ENCODE measurements around the gene ZNF202. TPM values are rescaled to one million over a fixed set of nuclear protein-coding genes. Genes with fewer than 3 reads are reported as not detected.

ZNF202 gene
- total and polyA plus RNA-seq, 2 of the 13 experiments (the other 11 are each of a cell fraction or from before 2014, with no cell fraction given) = 7.7 to 7.9 TPM

DNA sequence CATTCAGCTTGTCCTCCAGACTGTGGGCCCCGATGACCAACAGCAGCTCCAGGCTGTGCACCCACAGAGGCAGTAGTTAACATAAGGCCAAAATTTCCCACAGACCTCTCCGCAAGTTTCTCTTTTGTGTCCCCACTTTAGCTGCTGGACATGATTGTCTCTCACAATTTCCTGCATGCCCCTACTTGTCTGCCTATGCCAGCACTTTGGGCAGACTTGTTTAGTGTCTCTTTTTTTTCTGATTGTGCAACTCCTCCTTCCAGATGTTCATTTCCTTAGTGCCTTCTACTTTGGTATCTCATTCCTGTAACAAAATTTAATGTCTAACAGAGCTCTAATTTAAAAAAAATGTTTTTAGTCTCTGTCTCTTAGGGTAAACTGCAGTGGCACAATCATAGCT is 63.2 kb downstream of the ZNF202 start:
- WGBS (ENCODE audit: low lambda C conversion rate) = 100% methylated on average over 1 of the region's 2 CpGs

More for the DNA sequence above, 63.2 kb downstream of the ZNF202 start:
- POLR2A ChIA-PET = no interaction called here
- BruUV-seq (replicated peaks) = no TSS peak
- ATAC-seq (no peak), DNase-seq (ENCODE audit: low spot score) (no peak), FAIRE-seq (no peak)
- CTCF ChIA-PET (ENCODE audit: low intra/inter-chr PET ratio, low total read pairs) = no interaction called here
- in situ Hi-C loops (cut with HindIII; ENCODE audit: extremely low pct_ligation_motif_present, low pct_unique_long_range_greater_than_20kb) (no loop called here), intact Hi-C loops (cut with micrococcal nuclease; ENCODE audit: unreplicated experiment) (no loop called here)
- H3K4me3 ChIP-seq (replicated peaks in 1 of 3; ENCODE audit: insufficient read depth in 1 of 3, low read depth in 2 of 3, low read length in 3 of 3) = no peak overlapping the region
- no peak for TF ChIP-seq MAFG (CRISPR knock-in tag; IDR thresholded peaks at IDR 0.05)
- no peak for TF ChIP-seq RBM39 (IDR thresholded peaks at IDR 0.05; ENCODE audit: low read depth, low read length, poor library complexity, severe bottlenecking)
- TF ChIP-seq, protein P1, sequence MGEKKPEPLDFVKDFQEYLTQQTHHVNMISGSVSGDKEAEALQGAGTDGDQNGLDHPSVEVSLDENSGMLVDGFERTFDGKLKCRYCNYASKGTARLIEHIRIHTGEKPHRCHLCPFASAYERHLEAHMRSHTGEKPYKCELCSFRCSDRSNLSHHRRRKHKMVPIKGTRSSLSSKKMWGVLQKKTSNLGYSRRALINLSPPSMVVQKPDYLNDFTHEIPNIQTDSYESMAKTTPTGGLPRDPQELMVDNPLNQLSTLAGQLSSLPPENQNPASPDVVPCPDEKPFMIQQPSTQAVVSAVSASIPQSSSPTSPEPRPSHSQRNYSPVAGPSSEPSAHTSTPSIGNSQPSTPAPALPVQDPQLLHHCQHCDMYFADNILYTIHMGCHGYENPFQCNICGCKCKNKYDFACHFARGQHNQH (CRISPR knock-in tag; IDR thresholded peaks at IDR 0.05) = no peak
- no peak for TF ChIP-seq GMEB1 (CRISPR knock-in tag; IDR thresholded peaks at IDR 0.05; ENCODE audit: borderline replicate concordance)
- TF ChIP-seq, protein P2, sequence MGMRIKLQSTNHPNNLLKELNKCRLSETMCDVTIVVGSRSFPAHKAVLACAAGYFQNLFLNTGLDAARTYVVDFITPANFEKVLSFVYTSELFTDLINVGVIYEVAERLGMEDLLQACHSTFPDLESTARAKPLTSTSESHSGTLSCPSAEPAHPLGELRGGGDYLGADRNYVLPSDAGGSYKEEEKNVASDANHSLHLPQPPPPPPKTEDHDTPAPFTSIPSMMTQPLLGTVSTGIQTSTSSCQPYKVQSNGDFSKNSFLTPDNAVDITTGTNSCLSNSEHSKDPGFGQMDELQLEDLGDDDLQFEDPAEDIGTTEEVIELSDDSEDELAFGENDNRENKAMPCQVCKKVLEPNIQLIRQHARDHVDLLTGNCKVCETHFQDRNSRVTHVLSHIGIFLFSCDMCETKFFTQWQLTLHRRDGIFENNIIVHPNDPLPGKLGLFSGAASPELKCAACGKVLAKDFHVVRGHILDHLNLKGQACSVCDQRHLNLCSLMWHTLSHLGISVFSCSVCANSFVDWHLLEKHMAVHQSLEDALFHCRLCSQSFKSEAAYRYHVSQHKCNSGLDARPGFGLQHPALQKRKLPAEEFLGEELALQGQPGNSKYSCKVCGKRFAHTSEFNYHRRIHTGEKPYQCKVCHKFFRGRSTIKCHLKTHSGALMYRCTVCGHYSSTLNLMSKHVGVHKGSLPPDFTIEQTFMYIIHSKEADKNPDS (CRISPR knock-in tag; IDR thresholded peaks at IDR 0.05) = no peak
- no peak for TF ChIP-seq KLF12 (CRISPR knock-in tag; IDR thresholded peaks at IDR 0.05; ENCODE audit: borderline replicate concordance)
- TF ChIP-seq FIP1L1 (IDR thresholded peaks at IDR 0.05; ENCODE audit: borderline replicate concordance, insufficient read depth, low read depth, low read length) = no peak
- TF ChIP-seq ZNF430 (CRISPR knock-in tag; IDR thresholded peaks at IDR 0.05) = no peak
- no peak for TF ChIP-seq ZNF550 (CRISPR knock-in tag; IDR thresholded peaks at IDR 0.05; ENCODE audit: borderline replicate concordance)
- TF ChIP-seq ETV5 (CRISPR knock-in tag; IDR thresholded peaks at IDR 0.05; ENCODE audit: borderline replicate concordance) = no peak
- no peak for TF ChIP-seq ATF7 (IDR thresholded peaks at IDR 0.05)
- no peak for TF ChIP-seq ATF7 (CRISPR knock-in tag; IDR thresholded peaks at IDR 0.05)
- TF ChIP-seq, protein P3, sequence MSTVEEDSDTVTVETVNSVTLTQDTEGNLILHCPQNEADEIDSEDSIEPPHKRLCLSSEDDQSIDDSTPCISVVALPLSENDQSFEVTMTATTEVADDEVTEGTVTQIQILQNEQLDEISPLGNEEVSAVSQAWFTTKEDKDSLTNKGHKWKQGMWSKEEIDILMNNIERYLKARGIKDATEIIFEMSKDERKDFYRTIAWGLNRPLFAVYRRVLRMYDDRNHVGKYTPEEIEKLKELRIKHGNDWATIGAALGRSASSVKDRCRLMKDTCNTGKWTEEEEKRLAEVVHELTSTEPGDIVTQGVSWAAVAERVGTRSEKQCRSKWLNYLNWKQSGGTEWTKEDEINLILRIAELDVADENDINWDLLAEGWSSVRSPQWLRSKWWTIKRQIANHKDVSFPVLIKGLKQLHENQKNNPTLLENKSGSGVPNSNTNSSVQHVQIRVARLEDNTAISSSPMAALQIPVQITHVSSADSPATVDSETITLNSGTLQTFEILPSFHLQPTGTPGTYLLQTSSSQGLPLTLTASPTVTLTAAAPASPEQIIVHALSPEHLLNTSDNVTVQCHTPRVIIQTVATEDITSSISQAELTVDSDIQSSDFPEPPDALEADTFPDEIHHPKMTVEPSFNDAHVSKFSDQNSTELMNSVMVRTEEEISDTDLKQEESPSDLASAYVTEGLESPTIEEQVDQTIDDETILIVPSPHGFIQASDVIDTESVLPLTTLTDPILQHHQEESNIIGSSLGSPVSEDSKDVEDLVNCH (CRISPR knock-in tag; IDR thresholded peaks at IDR 0.05) = no peak
- TF ChIP-seq LBX2 (CRISPR knock-in tag; IDR thresholded peaks at IDR 0.05; ENCODE audit: borderline replicate concordance) = no peak
- TF ChIP-seq DNMT1 (CRISPR knock-in tag; IDR thresholded peaks at IDR 0.05) = no peak
- TF ChIP-seq ZNF160 (CRISPR knock-in tag; IDR thresholded peaks at IDR 0.05) = no peak
- no peak for TF ChIP-seq TCF7 (IDR thresholded peaks at IDR 0.05; ENCODE audit: low read depth)
- no peaks in the 10 kb centered on the region for H3K4me1 ChIP-seq (ENCODE audit: insufficient read depth, low read length)
- no peak overlapping the region for H3K27ac ChIP-seq (ENCODE audit: extremely low read length, insufficient read depth, low read length)
- no peaks in the 10 kb centered on the region for H3K27me3 ChIP-seq (ENCODE audit: control insufficient read depth in 1 of 2, insufficient read depth in 2 of 2, low read length in 2 of 2)
- H3K36me3 ChIP-seq (replicated peaks in 1 of 2; ENCODE audit: control insufficient read depth in 1 of 2, insufficient read depth in 2 of 2, low read length in 2 of 2) = no peaks in the 10 kb centered on the region
- no peaks in the 10 kb centered on the region for H3K9me3 ChIP-seq (ENCODE audit: low read length)
- no peaks in the 10 kb centered on the region for H3K79me2 ChIP-seq (ENCODE audit: insufficient read depth, low read length)
- no peak overlapping the region for H3K9ac ChIP-seq (ENCODE audit: insufficient read depth, low read depth, low read length)
- no peak overlapping the region for H3K4me2 ChIP-seq (ENCODE audit: low read depth, low read length)
- H2AFZ ChIP-seq (ENCODE audit: low read length) = no peak overlapping the region
- H4K20me1 ChIP-seq (ENCODE audit: insufficient read depth, low read length) = no peaks in the 10 kb centered on the region
